GM08714 (cell line): ENCODE measurements around the gene KDM4C.

Experiments
- H3K4me3 ChIP-seq: fragments of 200-500 bp; sonication (Bioruptor generic); 2 replicates; pipeline ENCODE4 v1.5.1; 2014; ENCODE audit warnings: mild to moderate bottlenecking, low read length, inconsistent platforms
- ZNF274 ChIP-seq: IDR thresholded peaks from 2 replicates; pipeline ENCODE4 v1.6.1; 2012; ENCODE audit warnings: mild to moderate bottlenecking, low read depth, low read length

Gene KDM4C

GRCh38 chr9:7132605-7133004 is 374.8 kb downstream of the KDM4C start:
- no peak for TF ChIP-seq ZNF274
- H3K4me3 ChIP-seq = no peak overlapping the region

- no peak overlapping the region for H3K4me3 ChIP-seq
- TF ChIP-seq ZNF274 = no peak
These were observed 378.0 kb downstream of the KDM4C start for GRCh38 chr9:7135735-7136134.

- H3K4me3 ChIP-seq = no peak overlapping the region
- no peak for TF ChIP-seq ZNF274
These were observed 379.3 kb downstream of the KDM4C start for GRCh38 chr9:7137040-7137439.

- TF ChIP-seq ZNF274 = no peak
These were observed 379.8 kb downstream of the KDM4C start for GRCh38 chr9:7137571-7137970.

GRCh38 chr9:7139886-7140285 is 382.1 kb downstream of the KDM4C start:
- no peak overlapping the region for H3K4me3 ChIP-seq
- TF ChIP-seq ZNF274 = no peak

More at GRCh38 chr9:7137571-7137970, 379.8 kb downstream of the KDM4C start:
- no peak overlapping the region for H3K4me3 ChIP-seq

GRCh38 chr9:7140401-7140800 is 382.6 kb downstream of the KDM4C start:
- no peak overlapping the region for H3K4me3 ChIP-seq
- TF ChIP-seq ZNF274 = no peak

GRCh38 chr9:7143645-7144200 is 385.9 kb downstream of the KDM4C start:
- no peak overlapping the region for H3K4me3 ChIP-seq
- no peak for TF ChIP-seq ZNF274

GRCh38 chr9:7144265-7145046 is 386.7 kb downstream of the KDM4C start:
- TF ChIP-seq ZNF274 = no peak
- no peak overlapping the region for H3K4me3 ChIP-seq

- H3K4me3 ChIP-seq = no peak overlapping the region
- TF ChIP-seq ZNF274 = no peak
These were observed 387.7 kb downstream of the KDM4C start for GRCh38 chr9:7145361-7146069.

- TF ChIP-seq ZNF274 = no peak
These were observed 388.8 kb downstream of the KDM4C start for GRCh38 chr9:7146582-7146981.

GRCh38 chr9:7147121-7148090 is 389.6 kb downstream of the KDM4C start:
- TF ChIP-seq ZNF274 = no peak
- no peak overlapping the region for H3K4me3 ChIP-seq

More at GRCh38 chr9:7146582-7146981, 388.8 kb downstream of the KDM4C start:
- no peak overlapping the region for H3K4me3 ChIP-seq

GRCh38 chr9:7148243-7148765 is 390.5 kb downstream of the KDM4C start:
- no peak for TF ChIP-seq ZNF274
- H3K4me3 ChIP-seq = no peak overlapping the region

- TF ChIP-seq ZNF274 = no peak
These were observed 391.5 kb downstream of the KDM4C start for GRCh38 chr9:7149258-7149657.

GRCh38 chr9:7150153-7150890 is 392.5 kb downstream of the KDM4C start:
- TF ChIP-seq ZNF274 = no peak
- no peak overlapping the region for H3K4me3 ChIP-seq

More at GRCh38 chr9:7149258-7149657, 391.5 kb downstream of the KDM4C start:
- no peak overlapping the region for H3K4me3 ChIP-seq
